ENCODE data around the gene VPS4A.

DNA sequence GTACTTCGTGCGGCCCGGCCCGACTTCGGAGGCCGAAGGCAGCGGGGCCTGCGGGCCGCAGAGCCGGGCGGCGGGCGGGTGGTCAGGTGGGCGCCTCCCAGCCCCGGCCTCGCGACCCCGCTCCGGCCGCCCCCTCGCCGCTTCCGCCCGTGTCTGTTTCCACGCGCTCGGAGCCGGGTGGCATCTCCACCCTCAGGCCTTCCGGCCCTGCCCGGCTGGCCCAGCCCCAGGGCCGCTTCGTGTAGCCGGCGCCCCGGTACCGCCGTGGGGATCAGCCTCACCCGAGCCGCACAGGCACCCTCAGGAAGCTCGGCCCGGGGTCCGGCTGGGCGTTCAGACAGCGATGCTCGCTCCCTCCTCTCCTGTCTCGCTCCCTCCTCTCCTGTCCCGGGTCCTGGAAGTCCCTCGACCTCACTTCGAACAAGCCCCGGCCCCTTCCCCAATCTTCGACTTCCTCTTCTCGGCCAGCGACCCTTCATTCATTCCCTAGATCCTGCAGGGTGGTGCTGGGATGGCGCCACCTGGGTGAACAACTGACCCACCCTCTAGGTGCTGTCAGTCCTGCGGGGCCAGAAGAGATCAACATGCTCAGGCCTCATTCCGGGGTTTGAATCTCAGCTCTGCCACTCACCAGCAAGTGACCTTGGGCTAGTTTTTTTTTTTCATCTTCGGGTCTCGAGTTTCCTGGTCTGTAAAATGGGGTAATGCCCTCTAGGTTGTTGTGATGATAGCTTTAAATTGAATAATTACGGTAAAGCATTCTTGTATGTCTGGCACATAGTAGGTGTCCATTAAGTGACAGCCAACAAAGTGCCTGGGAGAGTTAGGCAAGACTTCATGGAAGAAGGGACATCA is 610 bp downstream of the VPS4A start:
- TF ChIP-seq ELF1 (IDR thresholded peaks at IDR 0.05), result no peak
- TF ChIP-seq, protein P1, sequence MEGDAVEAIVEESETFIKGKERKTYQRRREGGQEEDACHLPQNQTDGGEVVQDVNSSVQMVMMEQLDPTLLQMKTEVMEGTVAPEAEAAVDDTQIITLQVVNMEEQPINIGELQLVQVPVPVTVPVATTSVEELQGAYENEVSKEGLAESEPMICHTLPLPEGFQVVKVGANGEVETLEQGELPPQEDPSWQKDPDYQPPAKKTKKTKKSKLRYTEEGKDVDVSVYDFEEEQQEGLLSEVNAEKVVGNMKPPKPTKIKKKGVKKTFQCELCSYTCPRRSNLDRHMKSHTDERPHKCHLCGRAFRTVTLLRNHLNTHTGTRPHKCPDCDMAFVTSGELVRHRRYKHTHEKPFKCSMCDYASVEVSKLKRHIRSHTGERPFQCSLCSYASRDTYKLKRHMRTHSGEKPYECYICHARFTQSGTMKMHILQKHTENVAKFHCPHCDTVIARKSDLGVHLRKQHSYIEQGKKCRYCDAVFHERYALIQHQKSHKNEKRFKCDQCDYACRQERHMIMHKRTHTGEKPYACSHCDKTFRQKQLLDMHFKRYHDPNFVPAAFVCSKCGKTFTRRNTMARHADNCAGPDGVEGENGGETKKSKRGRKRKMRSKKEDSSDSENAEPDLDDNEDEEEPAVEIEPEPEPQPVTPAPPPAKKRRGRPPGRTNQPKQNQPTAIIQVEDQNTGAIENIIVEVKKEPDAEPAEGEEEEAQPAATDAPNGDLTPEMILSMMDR (IDR thresholded peaks at IDR 0.05), result peak; percentile 15; the same call in 1 of the 2 replicates
- TF ChIP-seq, protein P2, sequence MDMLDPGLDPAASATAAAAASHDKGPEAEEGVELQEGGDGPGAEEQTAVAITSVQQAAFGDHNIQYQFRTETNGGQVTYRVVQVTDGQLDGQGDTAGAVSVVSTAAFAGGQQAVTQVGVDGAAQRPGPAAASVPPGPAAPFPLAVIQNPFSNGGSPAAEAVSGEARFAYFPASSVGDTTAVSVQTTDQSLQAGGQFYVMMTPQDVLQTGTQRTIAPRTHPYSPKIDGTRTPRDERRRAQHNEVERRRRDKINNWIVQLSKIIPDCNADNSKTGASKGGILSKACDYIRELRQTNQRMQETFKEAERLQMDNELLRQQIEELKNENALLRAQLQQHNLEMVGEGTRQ (IDR thresholded peaks at IDR 0.05; ENCODE audit: borderline replicate concordance, low read depth, low read length), result no peak
- TF ChIP-seq POLR2AphosphoS5 (IDR thresholded peaks at IDR 0.05; ENCODE audit: low read depth, low read length), result no peak
- TF ChIP-seq SIN3A (IDR thresholded peaks at IDR 0.05; ENCODE audit: borderline replicate concordance, low read depth, low read length), result no peak
- TF ChIP-seq, protein P3, sequence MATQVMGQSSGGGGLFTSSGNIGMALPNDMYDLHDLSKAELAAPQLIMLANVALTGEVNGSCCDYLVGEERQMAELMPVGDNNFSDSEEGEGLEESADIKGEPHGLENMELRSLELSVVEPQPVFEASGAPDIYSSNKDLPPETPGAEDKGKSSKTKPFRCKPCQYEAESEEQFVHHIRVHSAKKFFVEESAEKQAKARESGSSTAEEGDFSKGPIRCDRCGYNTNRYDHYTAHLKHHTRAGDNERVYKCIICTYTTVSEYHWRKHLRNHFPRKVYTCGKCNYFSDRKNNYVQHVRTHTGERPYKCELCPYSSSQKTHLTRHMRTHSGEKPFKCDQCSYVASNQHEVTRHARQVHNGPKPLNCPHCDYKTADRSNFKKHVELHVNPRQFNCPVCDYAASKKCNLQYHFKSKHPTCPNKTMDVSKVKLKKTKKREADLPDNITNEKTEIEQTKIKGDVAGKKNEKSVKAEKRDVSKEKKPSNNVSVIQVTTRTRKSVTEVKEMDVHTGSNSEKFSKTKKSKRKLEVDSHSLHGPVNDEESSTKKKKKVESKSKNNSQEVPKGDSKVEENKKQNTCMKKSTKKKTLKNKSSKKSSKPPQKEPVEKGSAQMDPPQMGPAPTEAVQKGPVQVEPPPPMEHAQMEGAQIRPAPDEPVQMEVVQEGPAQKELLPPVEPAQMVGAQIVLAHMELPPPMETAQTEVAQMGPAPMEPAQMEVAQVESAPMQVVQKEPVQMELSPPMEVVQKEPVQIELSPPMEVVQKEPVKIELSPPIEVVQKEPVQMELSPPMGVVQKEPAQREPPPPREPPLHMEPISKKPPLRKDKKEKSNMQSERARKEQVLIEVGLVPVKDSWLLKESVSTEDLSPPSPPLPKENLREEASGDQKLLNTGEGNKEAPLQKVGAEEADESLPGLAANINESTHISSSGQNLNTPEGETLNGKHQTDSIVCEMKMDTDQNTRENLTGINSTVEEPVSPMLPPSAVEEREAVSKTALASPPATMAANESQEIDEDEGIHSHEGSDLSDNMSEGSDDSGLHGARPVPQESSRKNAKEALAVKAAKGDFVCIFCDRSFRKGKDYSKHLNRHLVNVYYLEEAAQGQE (IDR thresholded peaks at IDR 0.05; ENCODE audit: low read depth, low read length), result no peak
- no peak for TF ChIP-seq SMC3 (IDR thresholded peaks at IDR 0.05; ENCODE audit: low read depth, low read length)
- TF ChIP-seq, protein P4, sequence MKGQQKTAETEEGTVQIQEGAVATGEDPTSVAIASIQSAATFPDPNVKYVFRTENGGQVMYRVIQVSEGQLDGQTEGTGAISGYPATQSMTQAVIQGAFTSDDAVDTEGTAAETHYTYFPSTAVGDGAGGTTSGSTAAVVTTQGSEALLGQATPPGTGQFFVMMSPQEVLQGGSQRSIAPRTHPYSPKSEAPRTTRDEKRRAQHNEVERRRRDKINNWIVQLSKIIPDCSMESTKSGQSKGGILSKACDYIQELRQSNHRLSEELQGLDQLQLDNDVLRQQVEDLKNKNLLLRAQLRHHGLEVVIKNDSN (IDR thresholded peaks at IDR 0.05; ENCODE audit: borderline replicate concordance, low read depth), result no peak
- TF ChIP-seq, protein P5, sequence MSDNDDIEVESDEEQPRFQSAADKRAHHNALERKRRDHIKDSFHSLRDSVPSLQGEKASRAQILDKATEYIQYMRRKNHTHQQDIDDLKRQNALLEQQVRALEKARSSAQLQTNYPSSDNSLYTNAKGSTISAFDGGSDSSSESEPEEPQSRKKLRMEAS (IDR thresholded peaks at IDR 0.05; ENCODE audit: low read depth), result peak; percentile 11; the same call in 1 of the 2 replicates
- no peak for TF ChIP-seq RCOR1 (IDR thresholded peaks at IDR 0.05; ENCODE audit: low read length)
- TF ChIP-seq TEAD4 (IDR thresholded peaks at IDR 0.05; ENCODE audit: borderline replicate concordance, insufficient read depth), result no peak
- no peak for TF ChIP-seq EP300 (IDR thresholded peaks at IDR 0.05; ENCODE audit: borderline replicate concordance in 1 of 2, low read depth in 1 of 2, low read length in 1 of 2)
